ENCODE measurements around the gene KCNH8. TPM values are rescaled to one million over a fixed set of nuclear protein-coding genes. Genes with fewer than 3 reads are reported as not detected.
A peak's percentile ranks its signal among the peaks of the same experiment; 100 is the strongest.

The KCNH8 gene
- total RNA-seq, 1 donor from 2014 or later: not detected

DNA sequence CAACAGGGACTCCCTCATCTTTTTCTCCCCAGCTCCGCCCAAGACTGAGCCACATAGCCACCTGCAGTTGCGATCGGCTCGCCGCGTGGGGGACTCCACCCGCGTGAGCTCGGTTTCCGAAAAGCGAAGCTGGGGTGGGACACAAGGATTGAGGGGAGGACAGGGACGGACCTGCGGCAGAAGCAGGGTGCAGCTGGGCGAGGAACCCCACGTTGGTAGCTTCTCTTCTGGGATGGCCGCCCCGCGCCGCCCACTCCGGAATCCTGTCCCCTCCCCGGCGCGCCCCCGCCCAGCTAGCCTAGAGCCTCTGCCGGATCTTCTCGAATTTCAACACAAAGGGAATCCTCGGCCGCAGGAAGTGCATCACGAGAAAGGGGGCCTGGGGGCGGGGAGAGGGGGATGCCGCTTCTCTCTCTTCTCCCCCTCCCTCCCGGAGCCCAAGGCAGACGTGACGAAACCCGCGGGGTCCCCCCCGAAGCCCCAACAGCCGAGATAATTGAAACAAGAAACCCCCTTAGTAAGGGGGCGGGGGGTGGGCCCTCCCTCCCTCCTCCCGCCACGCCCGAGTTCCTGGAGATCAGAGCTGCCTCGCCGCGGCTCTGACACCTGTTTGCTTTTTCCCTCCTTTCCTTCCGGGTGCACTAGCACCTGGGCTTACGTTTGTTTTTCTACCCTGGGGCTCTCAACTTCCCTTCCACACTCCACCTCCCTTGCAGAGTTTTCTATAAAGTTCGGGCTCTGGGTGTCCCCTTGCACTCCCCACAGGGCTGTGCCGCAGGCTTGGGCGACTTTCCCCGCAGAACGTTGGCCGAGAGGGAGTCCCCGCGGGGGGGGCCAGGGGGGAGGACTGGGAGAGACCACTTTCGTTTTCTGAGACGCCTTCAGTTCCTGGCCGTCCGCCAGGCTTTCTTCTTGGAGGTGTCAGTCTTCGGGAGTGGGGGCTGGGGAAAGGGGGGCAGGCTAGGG lies 1.3 kb upstream of the KCNH8 start:
- no peak overlapping the region for H3K27ac Mint-ChIP-seq
- H3K4me1 Mint-ChIP-seq (ENCODE audit: low read depth): peaks cover 15% of the 10 kb centered on the region
- H3K36me3 Mint-ChIP-seq (ENCODE audit: low read depth): no peaks in the 10 kb centered on the region
- peaks cover 38% of the 10 kb centered on the region for H3K27me3 Mint-ChIP-seq (ENCODE audit: insufficient read depth)
- peak; percentile 19 for DNase-seq (ENCODE audit: low spot score)
- intact Hi-C loops (cut with micrococcal nuclease): no loop called here
- H3K4me3 Mint-ChIP-seq: peak overlapping the region; percentile 82
- H3K9me3 Mint-ChIP-seq: peaks cover 12% of the 10 kb centered on the region

DNA sequence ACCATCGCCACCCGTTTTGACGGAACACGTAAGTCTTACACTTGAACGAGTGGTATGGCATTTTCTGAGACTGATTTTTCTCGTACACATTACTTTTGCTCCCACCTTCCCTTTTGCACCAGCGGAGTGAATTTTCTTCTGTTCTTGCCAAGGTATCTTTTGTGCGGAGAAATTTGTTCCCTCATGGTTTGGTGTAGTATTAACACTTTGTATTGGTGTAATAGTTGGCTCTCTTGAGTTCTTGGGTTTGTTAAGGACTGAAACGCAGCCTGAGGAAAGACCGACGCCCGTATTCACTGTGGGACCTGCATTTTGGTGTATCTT lies 420 bp downstream of the KCNH8 start:
- Mint-ChIP-seq H3K27ac (no peak overlapping the region), H3K9me3 (peaks cover 12% of the 10 kb centered on the region), H3K27me3 (ENCODE audit: insufficient read depth) (peaks cover 34% of the 10 kb centered on the region), H3K4me1 (ENCODE audit: low read depth) (peaks cover 15% of the 10 kb centered on the region), H3K36me3 (ENCODE audit: low read depth) (no peaks in the 10 kb centered on the region), H3K4me3 (peak overlapping the region; percentile 75)
- intact Hi-C loops (cut with micrococcal nuclease): no loop called here
- no peak for DNase-seq (ENCODE audit: low spot score)

DNA sequence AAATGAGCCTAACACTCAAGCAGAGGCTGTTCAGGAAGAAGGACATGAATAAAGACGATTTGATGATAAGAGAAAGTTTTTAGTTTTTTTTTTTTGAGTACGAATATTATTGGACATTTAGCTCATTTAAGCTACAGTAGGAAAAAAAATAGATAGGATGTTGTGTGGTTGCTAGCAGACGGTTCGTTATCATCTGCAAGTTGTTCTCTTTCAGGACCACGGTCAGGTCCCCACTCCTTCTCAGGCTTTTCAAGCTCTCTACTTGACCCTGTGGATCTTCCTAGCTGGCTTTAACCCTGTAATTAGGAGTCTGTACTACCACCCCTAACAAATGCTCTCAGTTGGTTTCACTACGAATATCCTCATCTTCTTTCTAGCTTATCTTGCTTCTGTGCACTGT lies 1.1 kb downstream of the KCNH8 start:
- H3K9me3 Mint-ChIP-seq: peaks cover 12% of the 10 kb centered on the region
- H3K27ac Mint-ChIP-seq: no peak overlapping the region
- no peak for DNase-seq (ENCODE audit: low spot score)
- H3K27me3 Mint-ChIP-seq (ENCODE audit: insufficient read depth): peaks cover 34% of the 10 kb centered on the region
- peaks cover 15% of the 10 kb centered on the region for H3K4me1 Mint-ChIP-seq (ENCODE audit: low read depth)
- intact Hi-C loops (cut with micrococcal nuclease): no loop called here
- H3K36me3 Mint-ChIP-seq (ENCODE audit: low read depth): no peaks in the 10 kb centered on the region
- H3K4me3 Mint-ChIP-seq: no peak overlapping the region

DNA sequence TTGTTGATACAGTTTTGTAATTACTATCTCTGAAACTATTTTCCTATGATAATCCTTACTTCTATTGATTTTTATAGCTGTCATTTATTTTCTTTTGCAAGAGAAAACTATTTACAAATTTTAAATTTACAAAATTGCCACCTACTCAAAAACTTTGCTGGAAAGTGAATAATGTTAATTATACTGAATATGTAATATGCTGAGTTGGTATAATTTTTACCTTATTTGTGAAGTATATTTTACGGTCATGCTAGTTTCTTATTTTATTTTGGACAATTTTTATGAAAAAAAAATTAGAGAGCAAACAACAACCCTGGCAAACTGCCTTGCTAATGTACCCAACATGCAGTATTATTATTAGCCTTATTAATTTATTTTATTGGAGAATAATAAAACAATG lies 2.9 kb downstream of the KCNH8 start:
- H3K9me3 Mint-ChIP-seq: no peaks in the 10 kb centered on the region
- peaks cover 13% of the 10 kb centered on the region for H3K4me1 Mint-ChIP-seq (ENCODE audit: low read depth)
- H3K27me3 Mint-ChIP-seq (ENCODE audit: insufficient read depth): peaks cover 33% of the 10 kb centered on the region
- DNase-seq (ENCODE audit: low spot score): no peak
- no peak overlapping the region for H3K27ac Mint-ChIP-seq
- H3K36me3 Mint-ChIP-seq (ENCODE audit: low read depth): no peaks in the 10 kb centered on the region
- intact Hi-C loops (cut with micrococcal nuclease): no loop called here
- H3K4me3 Mint-ChIP-seq: no peak overlapping the region

DNA sequence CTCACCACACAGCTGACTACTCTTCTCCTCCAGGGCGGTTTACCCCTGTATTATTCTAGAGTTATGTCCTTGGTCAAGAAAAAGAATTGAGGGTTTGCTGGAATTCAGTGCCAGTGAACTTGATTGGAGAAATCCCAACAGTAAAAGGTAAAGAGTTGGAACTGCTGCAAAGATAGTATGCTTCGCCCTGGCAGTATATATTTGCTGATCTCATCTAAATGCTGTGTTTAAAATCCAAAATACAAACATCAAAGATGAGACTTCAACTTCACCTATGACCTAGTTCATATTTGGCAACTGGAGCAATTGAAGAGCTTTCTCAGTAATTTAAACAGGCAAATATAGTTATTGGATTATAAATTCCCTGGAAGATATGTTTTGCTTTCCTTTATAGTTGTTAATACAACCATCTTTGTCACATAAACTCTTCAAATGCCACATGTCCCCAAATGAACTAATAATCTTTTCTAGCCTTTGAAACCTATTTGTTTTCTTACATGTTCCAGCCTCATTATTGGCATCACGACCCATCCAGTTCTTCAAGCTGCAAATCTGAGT lies 6.5 kb downstream of the KCNH8 start:
- intact Hi-C loops (cut with micrococcal nuclease): no loop called here
- H3K4me1 Mint-ChIP-seq (ENCODE audit: low read depth): no peaks in the 10 kb centered on the region

DNA sequence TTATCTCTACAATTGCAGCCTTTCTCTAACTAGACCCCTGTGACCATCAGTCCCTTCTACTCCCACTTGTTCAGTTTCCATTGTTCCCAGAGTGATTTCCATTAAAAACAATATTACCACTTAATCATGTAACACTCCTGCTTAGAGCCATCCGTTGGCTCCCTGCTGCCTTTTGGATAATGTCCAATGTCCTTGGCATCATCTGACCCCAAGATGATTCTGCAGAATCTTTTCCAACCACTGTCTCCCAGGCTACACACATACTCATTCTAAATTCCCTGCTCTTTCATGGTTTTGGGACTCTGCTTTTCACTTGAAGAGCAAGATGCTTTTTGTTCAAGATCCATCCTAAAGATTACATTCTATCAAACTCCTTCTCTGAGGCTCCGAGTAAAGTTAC lies 7.1 kb downstream of the KCNH8 start:
- no peaks in the 10 kb centered on the region for H3K9me3 Mint-ChIP-seq
- intact Hi-C loops (cut with micrococcal nuclease): no loop called here
- H3K4me3 Mint-ChIP-seq: no peak overlapping the region
- H3K27ac Mint-ChIP-seq: no peak overlapping the region
- peaks cover 12% of the 10 kb centered on the region for H3K27me3 Mint-ChIP-seq (ENCODE audit: insufficient read depth)
- H3K4me1 Mint-ChIP-seq (ENCODE audit: low read depth): no peaks in the 10 kb centered on the region
- no peaks in the 10 kb centered on the region for H3K36me3 Mint-ChIP-seq (ENCODE audit: low read depth)
- no peak for DNase-seq (ENCODE audit: low spot score)

More for the DNA sequence above, 6.5 kb downstream of the KCNH8 start:
- DNase-seq (ENCODE audit: low spot score): no peak
- no peaks in the 10 kb centered on the region for H3K9me3 Mint-ChIP-seq
- no peak overlapping the region for H3K27ac Mint-ChIP-seq
- H3K4me3 Mint-ChIP-seq: no peak overlapping the region
- H3K27me3 Mint-ChIP-seq (ENCODE audit: insufficient read depth): peaks cover 16% of the 10 kb centered on the region
- H3K36me3 Mint-ChIP-seq (ENCODE audit: low read depth): no peaks in the 10 kb centered on the region

DNA sequence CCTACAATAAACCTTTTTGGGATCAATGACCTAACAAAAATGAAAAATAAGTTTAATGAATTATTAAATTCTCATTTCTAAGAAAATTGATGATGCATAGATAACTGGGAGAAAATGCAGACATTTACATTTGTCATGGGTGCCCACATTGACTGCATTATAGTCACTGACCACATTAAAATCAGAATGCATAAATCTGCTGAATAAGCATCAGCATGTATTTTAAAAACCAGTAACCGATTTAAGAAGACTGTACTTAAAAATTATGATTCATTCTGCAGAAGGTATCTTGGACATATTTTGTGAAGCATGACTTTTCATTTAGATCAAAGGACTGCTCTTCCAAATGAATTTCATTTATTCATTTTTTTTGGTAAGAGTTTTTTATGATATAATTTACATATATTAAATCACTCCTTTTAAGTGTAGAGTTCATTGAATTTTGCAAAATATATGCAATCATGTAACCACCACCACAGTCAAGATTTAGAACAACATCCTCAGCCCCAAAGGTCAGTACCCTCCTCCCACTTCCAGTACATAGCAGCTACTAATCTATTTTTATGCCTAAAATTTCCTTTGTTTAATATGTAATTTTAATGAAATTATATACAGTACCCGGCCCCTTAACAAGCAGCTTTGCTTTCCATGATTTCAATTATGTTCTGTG lies 11.8 kb downstream of the KCNH8 start:
- H3K9me3 Mint-ChIP-seq: no peaks in the 10 kb centered on the region
- intact Hi-C loops (cut with micrococcal nuclease): no loop called here
- H3K27ac Mint-ChIP-seq: no peak overlapping the region
- no peak for DNase-seq (ENCODE audit: low spot score)
- peaks cover 8% of the 10 kb centered on the region for H3K27me3 Mint-ChIP-seq (ENCODE audit: insufficient read depth)
- H3K36me3 Mint-ChIP-seq (ENCODE audit: low read depth): no peaks in the 10 kb centered on the region
- no peaks in the 10 kb centered on the region for H3K4me1 Mint-ChIP-seq (ENCODE audit: low read depth)
- H3K4me3 Mint-ChIP-seq: no peak overlapping the region

DNA sequence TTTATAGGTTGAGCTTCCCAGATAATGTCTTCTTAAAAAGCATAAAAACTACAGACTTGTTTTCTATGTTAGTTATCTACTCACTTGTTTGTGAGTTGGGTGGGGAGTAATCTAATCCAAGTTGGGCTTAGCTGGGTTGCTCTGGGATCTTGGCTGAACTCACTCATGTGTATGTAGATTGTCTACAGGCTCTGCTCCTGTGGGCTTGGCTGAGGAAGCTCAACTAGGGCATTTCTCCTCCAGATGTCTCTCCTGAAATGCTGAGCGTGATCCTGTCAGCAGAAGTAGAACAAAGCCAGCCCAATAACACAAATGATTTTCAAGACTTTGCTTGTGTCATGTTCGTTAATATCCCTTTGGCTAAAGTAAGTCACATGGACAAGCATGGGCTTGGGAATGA lies 17.3 kb downstream of the KCNH8 start:
- H3K9me3 Mint-ChIP-seq: no peaks in the 10 kb centered on the region
- no peak overlapping the region for H3K4me3 Mint-ChIP-seq
- H3K4me1 Mint-ChIP-seq (ENCODE audit: low read depth): no peaks in the 10 kb centered on the region
- no peak for DNase-seq (ENCODE audit: low spot score)
- peaks cover 3% of the 10 kb centered on the region for H3K27me3 Mint-ChIP-seq (ENCODE audit: insufficient read depth)
- no peaks in the 10 kb centered on the region for H3K36me3 Mint-ChIP-seq (ENCODE audit: low read depth)
- intact Hi-C loops (cut with micrococcal nuclease): no loop called here
- no peak overlapping the region for H3K27ac Mint-ChIP-seq

DNA sequence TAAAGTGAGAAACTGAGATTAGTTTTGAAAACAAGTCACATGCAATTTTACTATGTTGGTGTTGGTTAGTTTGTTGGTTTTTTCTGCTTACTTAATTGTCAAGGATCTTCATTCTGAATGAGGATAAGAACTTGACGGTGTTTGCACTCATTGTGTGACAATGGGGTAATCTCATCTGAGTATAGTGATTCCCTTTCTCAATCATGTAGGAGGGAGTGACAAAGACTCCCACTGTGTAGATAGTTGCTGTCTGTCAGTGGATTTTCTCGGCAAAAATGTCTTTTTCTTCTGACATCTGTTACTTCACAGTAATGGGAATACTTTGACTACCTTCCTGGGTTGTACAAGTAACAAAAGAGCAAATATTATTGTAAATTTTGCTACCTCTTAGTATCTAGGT lies 23.5 kb downstream of the KCNH8 start:
- Mint-ChIP-seq H3K4me1 (ENCODE audit: low read depth) (no peaks in the 10 kb centered on the region), H3K36me3 (ENCODE audit: low read depth) (no peaks in the 10 kb centered on the region), H3K9me3 (no peaks in the 10 kb centered on the region), H3K27ac (no peak overlapping the region), H3K4me3 (no peak overlapping the region), H3K27me3 (ENCODE audit: insufficient read depth) (no peaks in the 10 kb centered on the region)
- DNase-seq (ENCODE audit: low spot score): no peak
- intact Hi-C loops (cut with micrococcal nuclease): no loop called here

DNA sequence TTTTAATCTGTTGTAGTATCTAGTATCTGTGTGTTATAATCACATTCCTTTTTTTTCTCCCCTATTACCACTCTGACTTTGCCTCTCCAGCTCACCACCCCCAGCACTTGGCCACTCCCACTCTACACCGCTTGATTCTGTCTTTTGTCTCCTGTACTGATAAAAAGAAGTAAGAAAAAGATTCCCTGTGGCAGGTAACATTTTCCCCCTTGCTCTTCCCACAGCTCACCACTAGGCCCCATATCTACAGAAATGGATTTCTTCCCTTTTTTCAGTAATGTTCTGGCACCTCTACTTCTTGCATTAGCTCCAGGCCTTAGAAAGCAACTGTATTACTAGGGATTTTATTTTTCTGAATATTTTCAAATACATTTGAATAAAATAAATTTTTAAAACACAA lies 25.6 kb downstream of the KCNH8 start:
- H3K4me1 Mint-ChIP-seq (ENCODE audit: low read depth): no peaks in the 10 kb centered on the region
- intact Hi-C loops (cut with micrococcal nuclease): no loop called here
- H3K27ac Mint-ChIP-seq: no peak overlapping the region
- H3K4me3 Mint-ChIP-seq: no peak overlapping the region
- no peak for DNase-seq (ENCODE audit: low spot score)
- no peaks in the 10 kb centered on the region for H3K36me3 Mint-ChIP-seq (ENCODE audit: low read depth)
- no peaks in the 10 kb centered on the region for H3K9me3 Mint-ChIP-seq
- H3K27me3 Mint-ChIP-seq (ENCODE audit: insufficient read depth): peaks cover under 1% of the 10 kb centered on the region

DNA sequence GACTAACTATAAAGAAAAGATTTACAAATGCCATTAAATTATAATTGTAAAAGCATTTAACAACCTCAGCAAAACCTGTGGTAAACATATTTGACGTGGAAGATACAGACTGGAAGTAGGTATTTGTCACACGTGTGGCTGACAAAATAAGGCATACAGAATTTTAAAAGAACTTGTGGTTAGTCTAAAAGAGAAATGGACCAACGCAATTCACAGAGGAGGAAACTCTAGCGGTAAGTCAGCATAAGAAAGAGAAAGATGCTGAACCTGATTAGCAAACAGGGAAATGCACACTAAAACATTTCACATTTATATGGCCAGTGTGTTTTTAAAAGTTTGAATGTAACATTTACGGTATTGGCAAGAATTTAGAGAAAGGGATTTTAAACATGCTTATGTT lies 35.3 kb downstream of the KCNH8 start:
- no peak for DNase-seq (ENCODE audit: low spot score)
- no peak overlapping the region for H3K27ac Mint-ChIP-seq
- intact Hi-C loops (cut with micrococcal nuclease): no loop called here
- H3K27me3 Mint-ChIP-seq (ENCODE audit: insufficient read depth): peaks cover 11% of the 10 kb centered on the region
- H3K36me3 Mint-ChIP-seq (ENCODE audit: low read depth): no peaks in the 10 kb centered on the region
- no peak overlapping the region for H3K4me3 Mint-ChIP-seq
- peaks cover 5% of the 10 kb centered on the region for H3K4me1 Mint-ChIP-seq (ENCODE audit: low read depth)
- H3K9me3 Mint-ChIP-seq: no peaks in the 10 kb centered on the region

DNA sequence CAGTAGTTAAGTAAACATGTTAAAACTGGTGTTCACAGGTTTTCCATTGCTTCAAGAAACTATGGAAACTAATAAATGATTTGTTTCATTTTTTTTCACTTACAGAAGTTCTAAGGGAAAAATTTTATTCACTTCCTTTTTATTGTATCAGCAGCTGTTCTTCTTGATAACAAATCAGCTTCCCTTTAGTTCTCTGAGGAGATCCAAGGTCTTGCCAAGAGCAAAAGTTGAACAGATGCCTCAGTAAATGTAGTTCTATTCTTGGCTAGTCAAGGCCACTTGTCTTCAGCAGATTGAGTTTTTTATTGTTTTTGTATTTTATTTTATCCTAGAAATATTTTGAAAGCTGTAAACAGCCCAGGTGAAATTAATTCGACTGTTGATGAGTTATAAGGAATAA lies 41.8 kb downstream of the KCNH8 start:
- Mint-ChIP-seq H3K27me3 (ENCODE audit: insufficient read depth) (peaks cover 17% of the 10 kb centered on the region), H3K36me3 (ENCODE audit: low read depth) (no peaks in the 10 kb centered on the region), H3K27ac (no peak overlapping the region), H3K9me3 (no peaks in the 10 kb centered on the region), H3K4me1 (ENCODE audit: low read depth) (peaks cover 5% of the 10 kb centered on the region), H3K4me3 (no peak overlapping the region)
- intact Hi-C loops (cut with micrococcal nuclease): no loop called here
- DNase-seq (ENCODE audit: low spot score): no peak

DNA sequence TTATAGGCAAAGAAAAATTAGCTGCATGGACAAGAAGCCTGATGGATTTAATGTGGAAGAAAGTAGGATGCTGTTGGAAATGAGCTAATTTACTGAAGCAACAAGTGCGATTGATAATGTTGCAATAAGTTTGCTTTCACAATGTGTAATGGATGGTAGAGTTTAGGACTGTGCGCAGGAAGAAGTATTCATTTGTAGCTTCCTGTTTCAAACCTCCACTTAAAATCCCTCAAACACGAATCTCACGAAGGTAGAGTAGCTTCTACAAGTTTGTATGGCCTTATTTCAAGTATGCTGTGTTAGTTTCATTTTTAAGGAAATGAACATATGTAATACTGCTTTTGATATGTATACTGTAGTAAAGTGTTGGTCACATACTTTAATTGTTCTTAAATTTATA lies 42.3 kb downstream of the KCNH8 start:
- H3K36me3 Mint-ChIP-seq (ENCODE audit: low read depth): no peaks in the 10 kb centered on the region
- no peak overlapping the region for H3K4me3 Mint-ChIP-seq
- peaks cover 5% of the 10 kb centered on the region for H3K4me1 Mint-ChIP-seq (ENCODE audit: low read depth)
- intact Hi-C loops (cut with micrococcal nuclease): no loop called here
- no peak overlapping the region for H3K27ac Mint-ChIP-seq
- no peaks in the 10 kb centered on the region for H3K9me3 Mint-ChIP-seq
- peaks cover 12% of the 10 kb centered on the region for H3K27me3 Mint-ChIP-seq (ENCODE audit: insufficient read depth)
- DNase-seq (ENCODE audit: low spot score): no peak

All from activated T-helper 1 cell treated with anti-CD3 and anti-CD28 coated beads, Interleukin-12 subunit alpha, Interleukin-12 subunit beta, Interleukin-2, Interleukin-4 antibody, amounts not matched to agents 30 ng/mL and 10 ng/mL and 1 ng/mL, durations not matched to agents 14 hours and 24 hours and 36 hours (primary cell).